Measurements from ENCODE around the gene SGCA.

- TF ChIP-seq CTCF (IDR thresholded peaks at IDR 0.05; ENCODE audit: low read depth, low read length, poor library complexity, severe bottlenecking) (no peak), EZH2phosphoT487 (IDR thresholded peaks at IDR 0.05; ENCODE audit: borderline replicate concordance, low read length) (no peak)
Measured at GRCh38 chr17:50137042-50137441, 28.8 kb upstream of the SGCA start.
